Suprapubic skin (tissue), 4 donors: ENCODE results near the gene OR51V1.

ENCODE experiments used
- CTCF ChIP-seq, 2 donors: fragments of 200-600 bp in 1 of 2; fragments of 450-650 bp in 1 of 2; sonication (generic) in 1 of 2; IDR thresholded peaks; one replicate each; pipeline ENCODE4 v1.5.1; 2016 to 2019; ENCODE audit warnings: antibody characterized with exemption in 2 of 2, mild to moderate bottlenecking in 1 of 2, moderate library complexity in 1 of 2
- EP300 ChIP-seq: sonication (generic); formaldehyde crosslinking; IDR thresholded peaks from one replicate; pipeline ENCODE4 v1.6.1; 2017; ENCODE audit warnings: antibody characterized with exemption
- POLR2A ChIP-seq, 2 donors: fragments of 450-650 bp; IDR thresholded peaks; one replicate each; pipeline ENCODE4 v1.6.1; 2017; ENCODE audit warnings: antibody characterized with exemption in 2 of 2, mild to moderate bottlenecking in 2 of 2, moderate library complexity in 2 of 2
- POLR2AphosphoS5 ChIP-seq, 3 donors: sonication (generic); formaldehyde crosslinking; IDR thresholded peaks; one replicate each; pipeline ENCODE4 v1.6.1; 2017; ENCODE audit warnings: antibody characterized with exemption in 3 of 3

- no peak for TF ChIP-seq EP300
- TF ChIP-seq POLR2A (IDR thresholded peaks at IDR 0.05), result no peak
- no peak for TF ChIP-seq CTCF (IDR thresholded peaks at IDR 0.05)
- TF ChIP-seq POLR2AphosphoS5 (IDR thresholded peaks at IDR 0.05), result no peak
These were observed 43.3 kb upstream of the OR51V1 start for GRCh38 chr11:5243816-5244180.
